ENCODE results near the gene ST8SIA1.

Gene ST8SIA1

DNA sequence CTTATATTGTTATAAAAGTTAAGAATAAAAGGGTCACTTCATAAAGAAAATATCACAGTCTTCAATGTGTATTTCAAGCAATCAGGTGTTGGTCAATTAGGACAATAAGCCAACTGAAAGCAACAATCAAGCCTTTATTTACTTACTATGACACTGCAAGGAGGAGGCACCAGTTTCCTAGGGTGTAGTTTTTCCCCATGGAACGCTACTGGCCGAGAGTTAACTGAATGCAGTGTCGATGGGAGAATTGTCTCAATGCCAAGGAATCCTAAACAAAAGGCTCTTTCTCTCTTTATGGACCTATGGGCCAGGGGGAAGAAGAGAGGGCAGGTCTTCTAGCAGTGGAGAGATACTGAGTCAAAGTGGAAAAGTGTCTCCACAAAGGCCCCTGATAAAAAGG is 146.1 kb downstream of the ST8SIA1 start:
- no peak overlapping the region for H3K4me3 ChIP-seq (ENCODE audit: low read depth, low read length)
- POLR2A ChIA-PET = no interaction called here
- TF ChIP-seq, protein P1, sequence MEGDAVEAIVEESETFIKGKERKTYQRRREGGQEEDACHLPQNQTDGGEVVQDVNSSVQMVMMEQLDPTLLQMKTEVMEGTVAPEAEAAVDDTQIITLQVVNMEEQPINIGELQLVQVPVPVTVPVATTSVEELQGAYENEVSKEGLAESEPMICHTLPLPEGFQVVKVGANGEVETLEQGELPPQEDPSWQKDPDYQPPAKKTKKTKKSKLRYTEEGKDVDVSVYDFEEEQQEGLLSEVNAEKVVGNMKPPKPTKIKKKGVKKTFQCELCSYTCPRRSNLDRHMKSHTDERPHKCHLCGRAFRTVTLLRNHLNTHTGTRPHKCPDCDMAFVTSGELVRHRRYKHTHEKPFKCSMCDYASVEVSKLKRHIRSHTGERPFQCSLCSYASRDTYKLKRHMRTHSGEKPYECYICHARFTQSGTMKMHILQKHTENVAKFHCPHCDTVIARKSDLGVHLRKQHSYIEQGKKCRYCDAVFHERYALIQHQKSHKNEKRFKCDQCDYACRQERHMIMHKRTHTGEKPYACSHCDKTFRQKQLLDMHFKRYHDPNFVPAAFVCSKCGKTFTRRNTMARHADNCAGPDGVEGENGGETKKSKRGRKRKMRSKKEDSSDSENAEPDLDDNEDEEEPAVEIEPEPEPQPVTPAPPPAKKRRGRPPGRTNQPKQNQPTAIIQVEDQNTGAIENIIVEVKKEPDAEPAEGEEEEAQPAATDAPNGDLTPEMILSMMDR (IDR thresholded peaks at IDR 0.05; ENCODE audit: insufficient read depth, low read length, missing control alignments) = no peak
- DNase-seq (ENCODE audit: low read depth, low spot score) = no peak
- CTCF ChIA-PET = no interaction called here

DNA sequence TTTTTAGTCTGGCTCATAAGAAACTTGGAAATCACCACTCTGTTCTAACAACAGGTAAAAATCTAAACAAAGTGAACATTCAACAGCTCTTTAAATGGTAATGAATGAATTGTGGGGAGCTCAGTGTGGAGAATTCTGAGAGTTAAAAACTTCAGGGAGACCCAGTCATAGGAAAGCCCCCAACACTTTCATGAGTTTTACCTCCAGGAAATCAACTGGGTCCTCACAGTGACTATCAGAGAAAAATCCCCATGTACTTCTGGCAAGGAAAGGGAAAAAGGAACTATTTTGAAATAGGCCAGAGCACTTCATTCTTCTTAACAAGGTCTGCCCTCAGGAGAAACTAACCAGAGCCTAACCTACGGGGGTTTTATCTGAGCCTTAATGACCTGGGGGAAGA is 153.8 kb downstream of the ST8SIA1 start:
- no peak for DNase-seq (ENCODE audit: low read depth, low spot score)
- ChIA-PET CTCF (no interaction called here), POLR2A (no interaction called here)
- TF ChIP-seq, protein P1 (IDR thresholded peaks at IDR 0.05; ENCODE audit: insufficient read depth, low read length, missing control alignments) = no peak
- H3K4me3 ChIP-seq (ENCODE audit: low read depth, low read length) = no peak overlapping the region

DNA sequence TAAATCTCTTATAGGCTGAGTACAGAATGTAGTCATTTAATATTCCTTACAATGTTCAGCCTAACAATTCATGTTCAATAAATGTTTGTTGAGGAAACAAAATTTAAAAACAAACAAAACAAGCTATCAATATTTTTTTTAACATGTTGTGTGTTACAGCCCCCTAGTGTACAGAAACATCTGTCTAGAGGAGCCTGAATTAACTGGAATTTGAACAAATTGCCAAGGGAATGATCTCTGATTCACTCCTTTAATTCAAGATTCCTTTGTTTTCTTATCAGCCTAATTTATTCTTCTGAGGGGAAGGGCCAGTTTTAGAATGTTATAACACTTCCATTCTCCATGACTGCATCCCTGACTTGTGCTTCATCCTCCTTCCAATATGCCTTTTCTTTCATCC is 161.3 kb downstream of the ST8SIA1 start:
- DNase-seq (ENCODE audit: low read depth, low spot score) = no peak
- H3K4me3 ChIP-seq (ENCODE audit: low read depth, low read length) = no peak overlapping the region
- CTCF ChIA-PET = interaction anchor here (1.0 to 1.7 kb wide), 2 partner anchors 71 to 162 kb away, joined by 3 to 4 read pairs; no protein-coding TSS in a partner anchor
- POLR2A ChIA-PET = no interaction called here
- TF ChIP-seq, protein P1 (IDR thresholded peaks at IDR 0.05; ENCODE audit: insufficient read depth, low read length, missing control alignments) = no peak

DNA sequence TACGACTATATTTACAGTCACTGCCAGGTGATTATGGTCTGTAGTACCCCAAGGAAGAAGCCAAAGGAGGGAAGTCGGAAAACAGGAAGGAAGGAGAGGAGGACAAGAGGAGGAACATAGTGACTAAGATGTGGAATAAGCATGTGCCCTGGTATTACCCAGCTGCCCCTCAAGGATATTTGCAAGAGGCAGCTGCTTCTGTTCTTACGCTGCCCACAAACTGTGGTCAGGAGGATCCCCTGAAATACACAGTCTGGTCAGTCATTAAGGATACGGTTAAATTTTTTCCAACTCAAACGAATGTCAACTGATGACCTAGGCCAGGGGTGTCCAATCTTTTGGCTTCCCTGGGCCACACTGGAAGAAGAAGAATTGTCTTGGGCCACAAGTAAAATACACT is 162.0 kb downstream of the ST8SIA1 start:
- no peak overlapping the region for H3K4me3 ChIP-seq (ENCODE audit: low read depth, low read length)
- POLR2A ChIA-PET = no interaction called here
- CTCF ChIA-PET = interaction anchor here (1.0 to 1.7 kb wide), 2 partner anchors 71 to 163 kb away, joined by 3 to 4 read pairs; no protein-coding TSS in a partner anchor
- TF ChIP-seq, protein P1 (IDR thresholded peaks at IDR 0.05; ENCODE audit: insufficient read depth, low read length, missing control alignments) = no peak
- no peak for DNase-seq (ENCODE audit: low read depth, low spot score)

DNA sequence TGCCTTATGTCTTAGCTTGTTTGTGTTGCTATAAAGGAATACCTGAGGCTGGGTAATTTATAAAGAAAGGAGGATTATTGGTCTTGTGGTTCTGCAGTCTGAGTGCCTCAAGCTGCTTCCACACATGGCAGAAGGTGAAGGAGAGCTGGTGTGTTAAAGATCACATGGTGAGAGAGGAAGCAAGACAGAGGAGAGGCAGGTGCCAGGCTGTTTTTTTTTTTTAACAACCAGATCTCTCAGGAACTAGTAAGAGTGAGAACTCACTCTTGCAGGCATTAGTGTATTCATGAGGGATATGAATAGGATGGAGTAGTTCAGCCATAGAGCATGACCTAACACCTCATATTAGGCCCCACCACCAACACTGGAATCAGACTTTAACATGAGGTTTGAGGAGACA is 165.1 kb downstream of the ST8SIA1 start:
- ChIA-PET CTCF (no interaction called here), POLR2A (no interaction called here)
- no peak for DNase-seq (ENCODE audit: low read depth, low spot score)
- H3K4me3 ChIP-seq (ENCODE audit: low read depth, low read length) = no peak overlapping the region
- TF ChIP-seq, protein P1 (IDR thresholded peaks at IDR 0.05; ENCODE audit: insufficient read depth, low read length, missing control alignments) = no peak

DNA sequence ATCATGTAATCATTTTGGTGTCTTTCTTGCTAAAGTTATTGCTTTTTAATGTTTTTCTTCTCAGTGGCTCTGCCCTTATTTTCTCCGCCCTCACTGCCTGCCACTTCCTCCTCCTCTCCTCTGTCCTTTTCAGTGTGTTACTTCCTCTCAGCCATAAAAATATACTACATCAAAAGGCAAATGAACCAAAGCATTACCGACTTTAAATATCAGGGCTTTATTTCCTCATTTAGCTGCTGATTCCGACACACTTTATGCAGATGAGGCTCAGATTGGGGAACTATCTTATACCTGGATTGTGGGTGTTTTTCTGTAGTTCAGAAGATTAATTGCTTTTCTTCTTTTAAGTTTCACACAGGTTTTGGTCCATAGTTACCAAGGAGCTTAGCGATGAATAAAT is 170.4 kb downstream of the ST8SIA1 start:
- POLR2A ChIA-PET = no interaction called here
- CTCF ChIA-PET = no interaction called here
- DNase-seq (ENCODE audit: low read depth, low spot score) = no peak
- H3K4me3 ChIP-seq (ENCODE audit: low read depth, low read length) = no peak overlapping the region
- TF ChIP-seq, protein P1 (IDR thresholded peaks at IDR 0.05; ENCODE audit: insufficient read depth, low read length, missing control alignments) = no peak
